Measurements from ENCODE around the gene MINDY2. TPM values are rescaled to one million over a fixed set of nuclear protein-coding genes. Genes with fewer than 3 reads are reported as not detected.

MINDY2 gene
- total and polyA plus RNA-seq, 9 of the 15 experiments (the other 6 are each of a cell fraction or from before 2014, with no cell fraction given), result 2.4 to 15.3 (median 7.2) TPM

GRCh38 chr15:58839485-58839884 lies 68.4 kb downstream of the MINDY2 start (continued):
- TF ChIP-seq REST (IDR thresholded peaks at IDR 0.05; ENCODE audit: borderline replicate concordance) (peak; percentile 8; the same call in 1 of the 2 replicates), REST (CRISPR knock-in tag; IDR thresholded peaks at IDR 0.05; ENCODE audit: low read depth) (no peak), GABPB2 (CRISPR knock-in tag; conservative IDR thresholded peaks at IDR 0.05) (no peak), RAD21 (CRISPR knock-in tag; conservative IDR thresholded peaks at IDR 0.05 in 1 of 2, IDR thresholded peaks at IDR 0.05 in 1 of 2) (peak in 1 of 2 experiments; percentile 54; a peak in 2 of 4 replicates), FOXP1 (CRISPR knock-in tag; IDR thresholded peaks at IDR 0.05) (no peak), ZNF707 (CRISPR knock-in tag; conservative IDR thresholded peaks at IDR 0.05) (no peak), CXXC5 (CRISPR knock-in tag; IDR thresholded peaks at IDR 0.05) (no peak), NR4A1 (CRISPR knock-in tag; IDR thresholded peaks at IDR 0.05) (no peak), NR4A1 (tag; IDR thresholded peaks at IDR 0.05) (no peak), BRF1 (IDR thresholded peaks at IDR 0.05; ENCODE audit: borderline replicate concordance, extremely low read depth, insufficient read length) (no peak), NCOR1 (IDR thresholded peaks at IDR 0.05) (no peak)

Data from K562 (cell line).